GM15510 (cell line): ENCODE results near the gene NMNAT2.

ENCODE experiments used
- POLR2A ChIP-seq: IDR thresholded peaks from 3 replicates; pipeline ENCODE4 v1.6.1; 2011; ENCODE audit warnings: borderline replicate concordance; ENCODE audit not compliant: insufficient read length; ENCODE audit errors: extremely low read depth

The NMNAT2 gene

DNA sequence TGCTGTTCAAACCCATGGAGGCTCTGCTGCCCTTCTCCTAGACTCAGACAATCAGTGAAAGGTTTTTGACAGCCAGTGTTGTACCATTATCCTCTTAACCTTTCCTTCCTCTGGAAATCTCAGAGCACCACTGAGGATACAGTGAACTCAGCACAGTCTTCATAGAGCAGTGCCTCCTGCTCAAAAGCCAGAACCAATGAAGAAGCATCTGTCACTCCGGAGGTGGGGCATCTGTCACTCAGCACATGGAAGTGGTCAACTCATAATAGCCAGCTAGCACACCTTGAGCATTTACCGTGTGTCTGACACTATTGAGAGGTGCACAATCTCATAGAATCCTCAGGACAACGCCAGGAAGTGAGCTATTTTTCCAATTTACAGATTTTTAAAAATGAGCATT, 62.4 kb downstream of the NMNAT2 start:
- no peak for TF ChIP-seq POLR2A

DNA sequence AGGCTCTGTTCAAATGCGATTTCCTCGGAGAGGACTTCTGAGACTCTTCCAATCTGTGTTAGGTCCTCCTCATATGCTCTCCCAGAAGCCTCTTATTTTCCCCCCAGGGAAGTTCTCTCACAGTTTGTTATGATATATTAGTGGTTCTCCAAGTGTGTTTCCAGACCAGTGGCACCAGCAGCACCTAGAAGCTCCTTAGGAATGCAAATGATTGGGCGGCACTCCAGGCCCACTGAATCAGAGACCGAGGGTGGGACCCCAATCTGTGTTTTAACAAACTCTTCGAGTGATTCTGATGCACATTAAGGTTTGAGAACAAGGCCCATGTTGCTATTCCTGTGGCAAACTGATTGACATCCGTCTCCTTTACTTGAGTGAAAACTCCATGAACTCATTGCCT, 63.0 kb downstream of the NMNAT2 start:
- no peak for TF ChIP-seq POLR2A

DNA sequence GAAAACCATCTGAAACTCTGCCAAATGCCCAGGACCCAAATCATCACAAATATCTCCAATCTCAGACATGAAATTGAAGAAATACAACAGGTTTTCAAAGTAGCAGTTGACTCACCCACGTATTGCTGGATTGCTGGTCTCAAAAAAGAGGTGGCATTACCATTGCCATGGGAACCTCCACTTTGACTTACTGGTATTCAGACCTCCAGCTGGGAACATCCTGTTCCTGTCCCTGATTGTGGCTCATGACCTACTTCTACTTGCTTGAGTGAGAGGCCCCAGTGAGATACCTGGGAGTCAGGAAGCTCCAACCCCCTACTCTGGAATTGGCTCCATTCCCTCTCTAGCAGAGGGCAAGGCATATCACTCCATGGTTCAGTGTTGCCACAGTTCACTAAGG, 64.6 kb downstream of the NMNAT2 start:
- no peak for TF ChIP-seq POLR2A

DNA sequence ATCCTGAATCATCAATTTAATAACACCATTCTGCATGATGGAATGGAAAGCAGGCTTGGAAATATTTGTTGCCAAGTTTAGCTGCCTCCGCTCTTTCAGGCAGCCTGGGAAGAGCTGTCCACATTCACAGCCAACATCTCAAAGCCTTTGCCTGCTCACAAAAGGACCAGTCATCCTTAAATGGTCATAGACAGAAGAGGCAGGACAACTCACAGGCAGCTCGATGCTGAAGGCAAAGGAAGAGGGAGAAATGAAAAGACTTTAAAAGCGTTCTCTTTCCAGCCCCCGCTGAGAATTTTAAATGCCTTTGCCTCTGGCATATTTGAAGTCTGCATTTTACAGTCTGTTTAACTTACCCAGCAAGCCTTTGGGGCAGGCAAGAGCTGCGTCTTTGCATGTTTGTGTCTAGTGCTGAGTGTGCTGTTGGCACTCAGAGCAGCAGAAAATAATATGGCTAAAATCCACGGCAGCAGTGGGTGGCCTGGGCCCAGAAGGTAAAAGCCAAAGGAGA, 68.9 kb downstream of the NMNAT2 start:
- no peak for TF ChIP-seq POLR2A

DNA sequence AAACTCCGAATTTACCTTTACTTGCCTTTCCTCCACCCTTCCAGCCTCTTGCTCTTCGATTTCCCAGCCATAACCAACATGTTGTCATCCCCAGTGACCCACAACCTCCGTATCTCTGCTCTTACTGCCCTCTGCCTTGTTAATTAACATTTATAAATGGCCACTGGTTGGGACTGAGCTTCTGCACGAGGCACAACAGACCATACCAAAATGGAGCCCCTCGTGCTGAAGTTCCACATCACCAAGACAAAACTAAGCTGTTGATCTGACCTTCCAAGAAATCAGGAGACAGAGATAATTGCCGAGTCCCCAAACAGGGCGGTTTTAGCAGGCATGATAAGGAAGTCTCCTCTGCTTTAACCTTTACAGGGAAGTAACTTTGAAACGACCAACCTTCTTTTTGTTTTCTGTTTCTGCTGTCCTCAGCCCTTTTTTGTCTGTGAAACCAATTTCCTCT, 71.9 kb downstream of the NMNAT2 start:
- no peak for TF ChIP-seq POLR2A

DNA sequence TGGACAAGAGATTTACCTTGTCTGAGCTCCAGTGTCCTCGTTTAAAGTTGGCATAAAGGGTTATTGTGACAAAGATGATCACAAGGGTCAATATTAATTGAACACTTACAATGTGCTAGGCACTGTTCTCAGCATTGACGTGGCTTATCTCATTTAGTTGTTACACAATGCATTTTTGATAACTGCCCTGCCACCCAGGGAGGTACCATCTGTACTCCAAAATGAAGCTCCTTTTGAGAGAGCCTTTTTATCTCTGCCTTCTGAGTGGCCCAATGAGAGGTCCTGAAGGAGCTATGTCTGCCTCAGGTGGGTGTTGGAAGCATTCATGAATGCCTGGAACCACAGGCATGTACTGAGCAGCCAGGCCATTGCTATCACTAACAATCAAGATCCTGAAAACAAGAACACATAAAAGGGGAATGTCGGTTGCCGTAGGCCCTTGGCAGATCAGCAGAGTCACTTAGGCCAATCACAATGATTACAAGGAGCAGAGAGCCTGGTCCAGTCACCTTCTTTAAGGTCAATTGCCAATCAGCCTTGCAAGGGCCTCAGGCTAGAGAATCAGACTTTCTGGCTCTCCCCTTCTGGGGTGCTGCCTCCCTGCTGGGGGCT, 78.5 kb downstream of the NMNAT2 start:
- TF ChIP-seq POLR2A, result no peak

DNA sequence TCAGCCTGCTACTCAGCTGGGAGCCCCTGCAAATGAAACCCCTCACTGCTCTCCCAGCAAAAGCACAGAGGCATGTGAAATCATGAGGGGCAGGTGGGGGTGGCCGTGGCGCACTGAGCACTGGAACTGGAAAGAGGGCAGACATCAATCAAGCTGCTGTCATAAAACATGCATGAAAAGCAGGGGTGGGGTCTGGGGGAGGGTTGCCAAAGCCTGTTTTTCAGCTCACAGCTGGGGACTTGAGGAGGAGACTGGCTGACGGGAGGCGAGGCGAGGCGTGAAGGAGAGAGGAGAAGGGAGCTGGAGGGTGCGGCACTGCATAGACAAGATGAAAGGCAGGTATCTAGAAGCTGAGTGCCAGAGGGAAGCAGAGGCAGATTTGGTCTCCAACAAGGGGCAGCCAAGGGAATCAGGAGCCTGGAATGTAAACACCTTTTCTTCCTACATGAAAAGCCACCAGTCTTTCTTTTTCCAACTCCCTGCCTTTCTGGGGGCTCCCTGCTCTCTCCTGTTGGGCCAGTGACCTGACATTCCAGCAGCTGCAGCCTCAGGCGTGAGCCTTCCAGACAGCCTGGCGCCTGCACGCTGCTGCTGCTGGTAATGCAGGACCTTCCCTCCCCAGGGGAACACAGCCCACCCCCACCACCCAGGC, 87.0 kb downstream of the NMNAT2 start:
- TF ChIP-seq POLR2A, result no peak

DNA sequence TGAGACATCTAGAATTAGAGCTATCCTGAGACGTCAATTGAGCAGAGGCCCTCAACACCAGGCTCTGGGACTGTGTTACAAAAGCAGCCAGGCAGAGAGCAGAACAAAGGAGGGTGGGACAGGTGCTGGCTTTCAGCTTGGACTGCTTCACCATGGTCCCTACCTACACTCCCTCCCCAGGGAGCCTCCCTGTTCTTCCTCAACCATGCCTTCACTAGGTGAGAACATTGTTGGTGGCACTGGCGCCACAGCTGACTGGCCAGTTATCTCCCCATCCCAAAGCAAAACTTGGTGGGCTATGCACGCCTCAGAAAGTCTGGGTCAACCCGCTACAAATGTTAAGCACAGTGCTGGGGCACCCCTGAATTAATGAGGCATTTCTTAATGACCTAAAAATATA, 87.8 kb downstream of the NMNAT2 start:
- no peak for TF ChIP-seq POLR2A

DNA sequence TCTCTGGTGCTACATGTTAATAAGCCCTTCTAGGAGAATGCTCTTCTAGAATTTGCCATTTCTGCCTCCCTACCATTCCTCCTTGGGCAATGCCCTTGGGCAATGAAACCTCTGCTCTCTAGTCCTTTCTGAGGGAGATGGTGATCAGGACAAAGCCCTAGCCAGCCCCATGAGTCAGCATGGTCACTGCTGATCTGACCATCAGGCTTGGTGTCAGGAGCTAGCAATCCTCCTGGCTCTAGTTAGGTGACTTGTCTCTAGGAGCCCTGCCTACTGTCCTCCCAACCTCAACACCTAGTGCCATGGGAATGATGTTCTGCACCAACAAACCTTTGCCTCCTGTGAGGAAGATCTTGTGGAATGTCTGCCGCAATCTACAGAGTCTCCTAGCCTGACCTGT, 89.8 kb downstream of the NMNAT2 start:
- no peak for TF ChIP-seq POLR2A

DNA sequence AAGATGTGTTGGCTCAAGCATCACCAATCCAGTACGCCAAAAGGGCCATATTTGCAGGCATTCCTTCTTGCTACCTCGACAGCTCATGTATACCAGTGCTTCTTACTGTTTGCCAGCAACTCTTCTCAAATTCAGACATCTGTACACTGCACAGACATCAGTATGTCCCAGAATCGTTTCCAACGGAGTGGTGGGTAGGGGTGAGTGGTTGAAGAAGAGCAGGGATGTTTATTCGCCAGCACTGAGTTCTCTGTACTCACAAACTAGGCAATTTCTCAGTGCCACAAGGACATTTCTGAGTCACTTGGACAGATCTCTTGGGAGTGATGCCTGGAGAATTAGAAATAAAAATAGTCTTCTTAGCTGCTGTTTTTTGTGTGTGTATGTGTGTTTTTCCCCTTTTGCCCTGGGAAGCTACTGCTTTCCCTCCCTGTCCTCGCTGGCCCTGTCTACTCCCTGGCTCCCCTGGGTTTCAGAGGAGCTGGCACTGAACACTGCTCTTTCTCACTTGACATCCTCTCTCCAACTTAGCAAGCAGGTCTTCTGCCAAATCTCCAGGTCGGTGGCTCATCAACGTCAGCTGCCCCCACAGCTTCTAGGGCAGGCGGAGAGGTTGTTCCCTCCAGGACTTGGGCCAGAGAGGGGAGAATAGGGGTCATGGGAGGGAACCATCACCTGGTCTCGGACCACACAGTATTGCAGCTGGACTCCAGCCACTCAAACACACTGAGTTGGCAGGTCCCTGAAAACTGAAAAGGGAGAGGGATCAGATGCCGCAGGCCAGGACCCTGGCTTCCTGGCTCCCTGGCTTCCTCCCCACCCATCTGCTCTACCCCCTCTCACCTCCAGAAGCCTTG, 90.5 kb downstream of the NMNAT2 start:
- TF ChIP-seq POLR2A, result no peak

DNA sequence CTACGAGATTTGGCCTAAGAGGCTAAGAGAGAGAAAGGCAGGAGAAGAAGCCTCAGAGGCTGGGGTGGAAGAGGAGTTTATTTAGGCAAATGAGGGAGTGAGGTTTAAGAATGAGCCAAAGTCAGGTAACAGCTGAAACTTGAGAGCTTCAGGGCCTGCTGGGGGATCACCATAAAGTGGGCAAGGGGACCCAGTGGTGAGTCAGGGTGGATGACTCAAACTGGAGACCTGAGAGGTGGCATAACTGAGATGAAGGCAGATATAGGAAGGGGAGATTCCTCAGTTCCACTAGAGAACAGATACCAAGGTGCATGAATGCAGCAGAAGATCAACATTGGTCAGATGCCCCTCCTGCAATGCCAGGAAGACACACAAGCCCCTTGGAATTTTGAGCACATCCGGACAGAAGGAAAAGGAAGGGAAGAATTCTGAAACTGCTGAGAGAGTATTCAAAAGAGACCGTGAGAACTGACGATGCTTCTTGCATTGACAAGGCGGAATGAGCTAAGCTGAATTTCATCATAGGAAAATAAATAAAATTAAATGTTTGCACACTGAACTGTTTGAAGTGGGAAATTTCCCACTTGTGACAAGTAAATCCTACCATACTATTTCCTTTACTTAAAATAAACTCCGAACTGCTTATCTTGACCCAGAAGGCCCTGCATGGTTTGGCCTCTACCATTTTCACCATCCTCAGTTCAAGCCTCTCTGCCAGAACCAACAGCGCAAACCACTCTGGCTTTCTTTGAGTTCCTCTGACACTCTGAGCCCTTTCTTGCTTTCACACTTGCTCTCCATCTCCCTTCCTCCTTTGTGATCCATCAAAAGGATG, 94.1 kb downstream of the NMNAT2 start:
- no peak for TF ChIP-seq POLR2A

DNA sequence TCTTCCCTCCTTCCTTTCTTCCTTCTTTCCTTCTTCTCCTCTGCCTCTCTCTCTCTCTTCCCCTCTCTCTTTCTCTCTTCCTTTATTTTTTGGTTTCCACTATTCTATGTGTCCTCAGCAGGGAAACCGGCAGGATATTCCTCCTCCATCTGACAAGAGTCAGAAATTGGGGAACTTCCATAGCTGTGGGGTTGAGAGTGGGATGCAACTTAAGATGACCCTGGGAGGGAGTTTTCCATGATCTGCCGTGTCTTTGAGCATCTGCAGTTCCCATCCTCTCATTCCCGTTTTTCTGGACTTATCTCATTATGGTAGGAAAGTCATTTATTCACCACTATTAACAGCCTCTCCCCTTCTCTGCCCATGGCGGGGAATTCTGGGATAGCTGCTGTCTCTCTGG, 98.6 kb downstream of the NMNAT2 start:
- TF ChIP-seq POLR2A, result no peak

DNA sequence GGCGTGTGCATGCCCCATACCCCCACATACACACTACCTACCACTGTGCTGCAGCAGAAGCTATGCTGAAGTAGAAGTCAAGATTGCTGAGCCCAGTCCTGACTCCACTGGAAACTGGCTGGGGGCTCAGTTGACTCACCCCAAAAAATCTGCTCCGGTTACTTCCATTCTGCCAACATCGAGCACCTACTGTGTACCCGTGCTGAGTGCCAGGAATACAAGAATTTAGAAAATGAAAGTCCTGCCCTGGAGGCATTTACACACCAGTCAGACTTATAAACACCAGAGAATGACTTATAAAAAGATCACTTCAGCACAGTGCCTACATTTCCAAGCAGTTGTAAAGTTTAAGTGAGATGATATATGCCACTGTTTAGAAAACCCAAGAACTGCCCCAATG, 99.1 kb downstream of the NMNAT2 start:
- TF ChIP-seq POLR2A, result no peak

DNA sequence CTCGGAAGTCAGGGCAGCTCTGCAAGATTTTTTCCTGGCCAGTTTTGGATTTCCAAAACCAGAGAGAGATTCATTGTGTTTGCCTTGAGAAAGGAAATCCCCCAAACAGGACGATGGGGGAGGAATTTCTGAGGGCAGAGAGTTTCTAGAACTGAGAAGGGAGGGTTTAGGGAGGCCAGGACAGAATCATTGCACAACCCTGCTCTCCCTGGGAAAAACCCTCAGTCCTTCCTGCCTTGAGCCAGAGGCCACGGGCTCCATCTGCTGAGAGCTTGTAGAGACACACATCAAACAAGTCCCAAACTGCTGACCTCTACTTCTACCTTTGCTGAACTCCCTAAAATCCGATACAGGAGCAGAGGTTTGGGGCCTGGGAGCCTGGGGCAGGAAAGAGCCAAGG, 99.7 kb downstream of the NMNAT2 start:
- TF ChIP-seq POLR2A, result no peak
